Left ventricle myocardium inferior (tissue), 1 donor: ENCODE results near the gene GALNT16. TPM values are rescaled to one million over a fixed set of nuclear protein-coding genes. Genes with fewer than 3 reads are reported as not detected.

Experiments used
- DNase-seq: peaks from one replicate; pipeline ENCODE4 v3.0.0-alpha.2; 2020
- H3K27ac ChIP-seq: fragments of 200-600 bp; replicated peaks from 2 replicates; pipeline ENCODE4 v1.8.0; 2021
- H3K27me3 ChIP-seq: fragments of 200-600 bp; 2 replicates; pipeline ENCODE4 v1.8.0; 2021; ENCODE audit warnings: low read depth
- H3K36me3 ChIP-seq: fragments of 200-600 bp; 2 replicates; pipeline ENCODE4 v1.8.0; 2021
- H3K4me1 ChIP-seq: fragments of 200-600 bp; 2 replicates; pipeline ENCODE4 v1.8.0; 2021
- H3K4me3 ChIP-seq: fragments of 200-600 bp; 2 replicates; pipeline ENCODE4 v1.8.0; 2021; ENCODE audit warnings: mild to moderate bottlenecking, moderate library complexity
- H3K9me3 ChIP-seq: fragments of 200-600 bp; replicated peaks from 2 replicates; pipeline ENCODE4 v1.8.0; 2021
- intact Hi-C: fragments of 100-400 bp; cut with micrococcal nuclease; formaldehyde crosslinking; loops from one replicate; pipeline ENCODE4 v1.11.0; 2022
- total RNA-seq: library from RNA; stranded (reverse); fragmentation: NEBNext Ultra II Directional; extraction: Animal tissue kit (Norgen Biotek cat#: 25700); gene quantifications from one replicate; pipeline ENCODE4 v1.2.1, GENCODE V29; 2021
- TF ChIP-seq, protein P1 (sequence below): fragments of 200-600 bp; IDR thresholded peaks from 2 replicates; pipeline ENCODE4 v1.8.0; 2021; ENCODE audit warnings: antibody characterized with exemption, mild to moderate bottlenecking, borderline replicate concordance
- donor health status: DM: no; HTN: yes; CAD: no; lungs with severe emphysema.

GALNT16 gene
- total RNA-seq, 1 donor from 2014 or later, result 70.5 TPM

DNA sequence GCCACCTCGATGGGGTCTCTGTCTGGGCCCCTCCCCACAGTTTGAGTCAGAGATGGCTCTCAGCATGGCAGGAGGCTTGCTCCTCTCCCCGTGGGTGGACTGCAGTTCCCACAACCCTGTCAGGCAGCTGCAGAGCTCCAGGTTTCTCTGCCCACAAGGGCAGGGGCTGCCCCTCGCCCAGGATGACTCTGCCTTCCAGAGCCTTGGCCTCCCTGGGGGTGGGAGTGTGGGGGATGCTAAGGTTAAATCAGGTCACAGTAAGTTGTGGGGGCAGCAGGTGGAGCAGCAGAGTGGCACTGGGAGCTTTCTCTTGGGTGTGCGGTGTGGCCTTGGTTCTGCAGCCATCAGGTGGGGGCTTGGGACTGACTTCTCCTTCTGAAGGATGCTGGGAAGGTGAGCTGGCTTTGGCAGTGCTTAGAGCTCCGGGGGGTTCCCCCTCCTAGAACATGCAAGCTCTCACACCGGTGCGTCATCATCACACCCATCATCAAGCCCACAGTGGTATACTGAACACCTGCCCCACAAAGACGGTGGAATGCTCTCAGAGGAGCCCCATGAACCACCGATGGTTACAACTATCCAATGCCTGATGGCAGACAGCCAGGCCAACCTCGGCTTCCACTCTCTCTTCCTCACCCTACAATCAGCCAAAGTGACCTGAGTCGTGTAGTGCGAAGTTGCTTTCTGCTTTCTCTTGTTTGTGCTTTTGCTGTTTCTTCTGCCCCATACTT, 98.4 kb downstream of the GALNT16 start:
- TF ChIP-seq, protein P1, sequence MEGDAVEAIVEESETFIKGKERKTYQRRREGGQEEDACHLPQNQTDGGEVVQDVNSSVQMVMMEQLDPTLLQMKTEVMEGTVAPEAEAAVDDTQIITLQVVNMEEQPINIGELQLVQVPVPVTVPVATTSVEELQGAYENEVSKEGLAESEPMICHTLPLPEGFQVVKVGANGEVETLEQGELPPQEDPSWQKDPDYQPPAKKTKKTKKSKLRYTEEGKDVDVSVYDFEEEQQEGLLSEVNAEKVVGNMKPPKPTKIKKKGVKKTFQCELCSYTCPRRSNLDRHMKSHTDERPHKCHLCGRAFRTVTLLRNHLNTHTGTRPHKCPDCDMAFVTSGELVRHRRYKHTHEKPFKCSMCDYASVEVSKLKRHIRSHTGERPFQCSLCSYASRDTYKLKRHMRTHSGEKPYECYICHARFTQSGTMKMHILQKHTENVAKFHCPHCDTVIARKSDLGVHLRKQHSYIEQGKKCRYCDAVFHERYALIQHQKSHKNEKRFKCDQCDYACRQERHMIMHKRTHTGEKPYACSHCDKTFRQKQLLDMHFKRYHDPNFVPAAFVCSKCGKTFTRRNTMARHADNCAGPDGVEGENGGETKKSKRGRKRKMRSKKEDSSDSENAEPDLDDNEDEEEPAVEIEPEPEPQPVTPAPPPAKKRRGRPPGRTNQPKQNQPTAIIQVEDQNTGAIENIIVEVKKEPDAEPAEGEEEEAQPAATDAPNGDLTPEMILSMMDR, result no peak
- Histone ChIP-seq H3K27me3 (no peaks in the 10 kb centered on the region), H3K9me3 (no peaks in the 10 kb centered on the region), H3K27ac (no peak overlapping the region), H3K4me1 (peaks cover 16% of the 10 kb centered on the region), H3K36me3 (no peaks in the 10 kb centered on the region), H3K4me3 (no peak overlapping the region)
- no peak for DNase-seq
- intact Hi-C loops, result loop anchor here (10.0 kb wide), 1 partner anchor 114 kb away; no protein-coding TSS in a partner anchor

DNA sequence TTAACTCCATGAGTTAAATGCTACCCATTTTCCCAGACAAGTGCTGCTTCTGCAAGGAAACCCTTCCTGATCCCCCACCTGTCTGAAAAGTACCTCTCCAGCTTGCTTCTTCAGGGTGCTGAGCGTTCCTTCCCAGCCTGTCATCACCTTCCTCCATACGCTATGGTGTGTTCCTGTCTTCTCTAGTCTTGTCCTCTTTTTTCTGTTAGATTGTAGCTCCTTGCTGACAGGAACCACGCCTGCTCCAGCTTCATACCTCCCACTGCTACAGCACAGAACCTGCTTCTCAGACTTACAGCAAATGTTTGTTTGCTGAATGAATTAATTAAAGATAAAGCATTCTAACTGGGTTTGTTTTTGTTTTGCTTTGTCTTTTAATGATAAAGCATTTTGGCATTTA, 99.0 kb downstream of the GALNT16 start:
- Histone ChIP-seq H3K4me1 (peaks cover 16% of the 10 kb centered on the region), H3K27ac (no peak overlapping the region), H3K4me3 (no peak overlapping the region), H3K9me3 (no peaks in the 10 kb centered on the region), H3K27me3 (no peaks in the 10 kb centered on the region), H3K36me3 (no peaks in the 10 kb centered on the region)
- TF ChIP-seq, protein P1, result no peak
- intact Hi-C loops, result loop anchor here (10.0 kb wide), 1 partner anchor 114 kb away; no protein-coding TSS in a partner anchor
- no peak for DNase-seq

DNA sequence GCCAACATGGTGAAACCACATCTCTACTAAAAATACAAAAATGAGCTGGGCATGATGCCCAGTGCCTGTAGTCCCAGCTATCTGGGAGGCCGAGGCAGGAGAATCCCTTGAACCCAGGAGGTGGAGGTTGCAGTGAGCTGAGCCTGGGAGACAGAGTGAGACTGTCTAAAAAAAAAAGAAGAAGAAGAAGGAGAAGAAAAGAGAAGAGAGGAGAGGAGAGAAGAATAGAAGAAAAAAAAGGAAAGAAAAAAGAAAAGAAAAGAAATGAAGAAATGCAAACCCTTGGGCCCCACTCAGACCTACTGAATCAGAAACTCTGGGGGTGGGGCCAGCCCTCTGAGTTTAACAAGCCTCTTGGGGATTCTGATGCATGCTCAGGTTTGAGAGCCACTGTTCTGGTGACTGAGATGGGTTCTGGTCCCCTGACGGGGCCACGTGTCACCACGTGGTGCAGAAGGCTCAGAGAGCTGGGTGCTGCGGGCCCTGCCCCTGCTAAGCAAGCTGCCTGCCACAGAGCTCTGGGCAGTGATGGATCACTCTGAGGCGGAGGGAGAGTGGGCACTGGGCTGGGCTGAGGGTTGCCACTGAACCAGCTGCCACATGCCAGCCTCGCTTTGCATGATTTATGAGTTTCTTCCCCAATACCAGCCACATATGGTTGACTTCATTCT, 100.6 kb downstream of the GALNT16 start:
- Histone ChIP-seq H3K27me3 (no peaks in the 10 kb centered on the region), H3K4me1 (peaks cover 8% of the 10 kb centered on the region), H3K36me3 (no peaks in the 10 kb centered on the region), H3K4me3 (no peak overlapping the region), H3K27ac (no peak overlapping the region), H3K9me3 (no peaks in the 10 kb centered on the region)
- no peak for DNase-seq
- TF ChIP-seq, protein P1, result no peak
- intact Hi-C loops, result no loop called here

DNA sequence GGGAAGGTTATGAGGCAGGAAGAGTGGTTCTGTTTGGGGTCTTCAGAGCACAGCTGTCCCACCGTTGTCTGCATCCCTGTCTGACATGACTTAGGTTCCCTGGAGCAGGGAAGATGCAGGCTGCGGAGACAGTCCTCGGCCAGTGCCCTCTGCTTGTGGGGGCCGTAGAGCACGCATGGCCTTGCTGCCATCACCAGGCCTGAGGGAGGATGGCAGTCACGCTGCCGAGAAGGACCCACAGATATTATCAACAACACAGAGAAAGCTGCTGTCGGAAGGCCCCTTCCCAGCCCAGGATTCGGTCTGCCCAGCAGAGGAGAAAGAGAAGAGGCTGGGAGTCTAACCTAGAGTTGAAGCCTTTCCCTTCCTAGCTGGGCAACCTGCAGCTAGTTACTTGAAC, 103.1 kb downstream of the GALNT16 start:
- no peak overlapping the region for H3K27ac ChIP-seq
- H3K4me1 ChIP-seq, result no peaks in the 10 kb centered on the region
- H3K9me3 ChIP-seq, result no peaks in the 10 kb centered on the region
- H3K27me3 ChIP-seq, result no peaks in the 10 kb centered on the region
- TF ChIP-seq, protein P1, result peak; percentile 68
- intact Hi-C loops, result no loop called here
- H3K4me3 ChIP-seq, result no peak overlapping the region
- H3K36me3 ChIP-seq, result no peaks in the 10 kb centered on the region
- DNase-seq, result peak; percentile 33

DNA sequence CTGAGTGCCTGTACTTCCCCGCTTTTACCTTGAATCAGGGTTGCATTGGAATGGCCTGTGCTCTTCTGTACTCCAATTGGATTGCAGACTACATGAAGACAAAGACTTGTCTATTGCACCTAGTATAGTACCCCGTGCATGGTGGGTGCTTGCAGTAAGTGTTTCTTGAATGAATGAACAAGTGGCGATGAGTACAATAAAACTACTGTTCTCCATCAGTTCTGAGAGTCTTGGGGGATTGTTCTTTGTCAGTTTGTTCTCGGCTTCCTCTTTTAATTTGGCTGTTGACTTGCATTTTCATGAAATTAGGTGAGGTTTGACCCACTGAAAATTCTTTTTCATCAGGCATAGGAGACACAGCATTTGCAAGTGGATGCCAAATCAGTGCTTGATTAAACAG, 104.0 kb downstream of the GALNT16 start:
- Histone ChIP-seq H3K36me3 (no peaks in the 10 kb centered on the region), H3K4me3 (no peak overlapping the region), H3K27me3 (no peaks in the 10 kb centered on the region), H3K9me3 (no peaks in the 10 kb centered on the region), H3K27ac (no peak overlapping the region), H3K4me1 (no peaks in the 10 kb centered on the region)
- TF ChIP-seq, protein P1, result no peak
- intact Hi-C loops, result no loop called here
- no peak for DNase-seq
